ENCODE measurements around the gene CASKIN2. TPM values are rescaled to one million over a fixed set of nuclear protein-coding genes. Genes with fewer than 3 reads are reported as not detected.
"Not testable (repeated sequence)": the region's sequence is repeated elsewhere in the genome, so short reads cannot be mapped to it uniquely, and the experiment has no call there.

CASKIN2 gene
- total RNA-seq, 1 donor from 2014 or later, result 0.77 TPM

GRCh38 chr17:75490173-75490743, 25.1 kb downstream of the CASKIN2 start:
- intact Hi-C loops (cut with micrococcal nuclease), result no loop called here

- intact Hi-C loops (cut with micrococcal nuclease), result no loop called here
Observed at GRCh38 chr17:75489511-75489955, 25.8 kb downstream of the CASKIN2 start.

- intact Hi-C loops (cut with micrococcal nuclease), result no loop called here
Observed at GRCh38 chr17:75488693-75489510, 26.4 kb downstream of the CASKIN2 start.

- intact Hi-C loops (cut with micrococcal nuclease), result no loop called here
Observed at GRCh38 chr17:75487351-75488070, 27.8 kb downstream of the CASKIN2 start.

- intact Hi-C loops (cut with micrococcal nuclease), result no loop called here
Observed at GRCh38 chr17:75486951-75487350, 28.4 kb downstream of the CASKIN2 start.

- intact Hi-C loops (cut with micrococcal nuclease), result no loop called here
Observed at GRCh38 chr17:75486151-75486550, 29.2 kb downstream of the CASKIN2 start.

GRCh38 chr17:75485688-75486087, 29.6 kb downstream of the CASKIN2 start:
- intact Hi-C loops (cut with micrococcal nuclease), result no loop called here

GRCh38 chr17:75482098-75482942, 33.0 kb downstream of the CASKIN2 start:
- intact Hi-C loops (cut with micrococcal nuclease), result no loop called here

GRCh38 chr17:75481194-75482068, 33.9 kb downstream of the CASKIN2 start:
- intact Hi-C loops (cut with micrococcal nuclease), result no loop called here

- intact Hi-C loops (cut with micrococcal nuclease), result no loop called here
Observed at GRCh38 chr17:75480281-75480680, 35.1 kb downstream of the CASKIN2 start.

GRCh38 chr17:75478508-75478907, 36.8 kb downstream of the CASKIN2 start:
- intact Hi-C loops (cut with micrococcal nuclease), result no loop called here

GRCh38 chr17:75477490-75477862, 37.9 kb downstream of the CASKIN2 start:
- intact Hi-C loops (cut with micrococcal nuclease), result not testable (repeated sequence)

- intact Hi-C loops (cut with micrococcal nuclease), result no loop called here
Observed at GRCh38 chr17:75476752-75477489, 38.4 kb downstream of the CASKIN2 start.

GRCh38 chr17:75476271-75476671, 39.1 kb downstream of the CASKIN2 start:
- intact Hi-C loops (cut with micrococcal nuclease), result no loop called here

GRCh38 chr17:75475851-75476250, 39.5 kb downstream of the CASKIN2 start:
- intact Hi-C loops (cut with micrococcal nuclease), result no loop called here

GRCh38 chr17:75475144-75475835, 40.0 kb downstream of the CASKIN2 start:
- intact Hi-C loops (cut with micrococcal nuclease), result no loop called here

- intact Hi-C loops (cut with micrococcal nuclease), result no loop called here
Observed at GRCh38 chr17:75474736-75475135, 40.6 kb downstream of the CASKIN2 start.

GRCh38 chr17:75473246-75473645, 42.1 kb downstream of the CASKIN2 start:
- intact Hi-C loops (cut with micrococcal nuclease), result no loop called here

GRCh38 chr17:75472119-75472518, 43.2 kb downstream of the CASKIN2 start:
- intact Hi-C loops (cut with micrococcal nuclease), result no loop called here

Data from T-helper 2 cell treated with Interferon-gamma antibody and Interleukin-4, amounts not matched to agents 100 ng/mL and 5 ng/mL, for 36 hours (primary cell).